HG03103 (cell line): ENCODE data around the gene ZHX3.

Experiments
- ATAC-seq: cut with Tn5 transposase; IDR thresholded peaks from one replicate; pipeline ENCODE4 v1.9.1; 2021; ENCODE audit warnings: low read depth; ENCODE audit not compliant: unreplicated experiment

The ZHX3 gene

DNA sequence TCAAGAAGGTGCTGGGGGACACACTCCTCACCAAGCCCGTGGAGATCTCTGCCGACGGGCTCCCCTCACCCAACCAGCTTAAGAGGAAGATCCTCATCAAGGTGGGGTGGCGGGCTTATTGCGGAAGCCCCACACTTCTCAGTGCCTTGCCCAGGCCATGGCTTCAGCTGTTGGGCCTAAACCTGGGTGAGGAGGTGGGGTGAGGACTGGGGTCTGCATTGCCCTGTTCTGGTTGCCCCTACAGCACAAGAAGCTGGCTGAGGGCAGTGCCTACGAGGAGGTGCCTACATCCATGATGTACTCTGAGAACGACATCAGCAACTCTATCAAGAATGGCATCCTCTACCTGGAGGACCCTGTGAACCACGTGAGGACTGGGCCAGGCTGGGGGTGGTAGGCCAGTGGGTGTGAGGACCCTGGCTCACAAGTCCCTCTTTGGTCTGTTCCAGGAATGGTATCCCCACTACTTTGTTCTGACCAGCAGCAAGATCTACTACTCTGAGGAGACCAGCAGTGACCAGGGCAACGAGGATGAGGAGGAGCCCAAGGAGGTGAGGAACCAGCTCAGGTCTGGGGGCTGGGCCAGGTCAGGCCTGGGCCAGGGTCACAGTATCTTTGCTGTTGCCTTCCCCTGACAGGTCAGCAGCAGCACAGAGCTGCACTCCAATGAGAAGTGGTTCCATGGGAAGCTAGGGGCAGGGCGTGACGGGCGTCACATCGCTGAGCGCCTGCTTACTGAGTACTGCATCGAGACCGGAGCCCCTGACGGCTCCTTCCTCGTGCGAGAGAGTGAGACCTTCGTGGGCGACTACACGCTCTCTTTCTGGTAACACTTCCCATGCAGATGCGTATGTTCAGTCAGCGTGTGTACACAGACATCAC, 152.3 kb downstream of the ZHX3 start:
- no peak for ATAC-seq

- no peak for ATAC-seq
These were observed 153.7 kb downstream of the ZHX3 start for GRCh38 chr20:41163821-41164220.

GRCh38 chr20:41162396-41162795, 155.1 kb downstream of the ZHX3 start:
- ATAC-seq = no peak

DNA sequence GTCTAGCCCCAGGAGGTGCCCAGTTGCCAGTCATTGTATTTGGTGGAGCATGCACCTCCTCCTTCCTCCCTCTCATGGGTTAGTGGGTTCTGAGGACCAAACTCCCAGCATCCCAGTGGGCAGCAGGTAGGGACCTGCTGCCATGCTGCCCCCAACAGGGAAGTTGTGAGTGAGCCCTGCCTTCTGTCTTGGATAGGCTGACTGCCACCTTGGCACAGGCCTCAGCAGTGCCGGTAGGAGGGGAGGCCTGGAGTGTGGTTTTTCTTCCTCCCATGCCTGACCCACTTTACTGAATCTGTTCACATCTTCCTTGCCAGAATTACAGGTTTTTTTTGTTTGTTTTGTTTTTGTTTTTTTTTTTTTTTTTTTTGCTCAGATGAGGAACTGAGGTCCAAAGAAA, 155.6 kb downstream of the ZHX3 start:
- ATAC-seq = no peak

- ATAC-seq = no peak
These were observed 156.8 kb downstream of the ZHX3 start for GRCh38 chr20:41160686-41161085.

DNA sequence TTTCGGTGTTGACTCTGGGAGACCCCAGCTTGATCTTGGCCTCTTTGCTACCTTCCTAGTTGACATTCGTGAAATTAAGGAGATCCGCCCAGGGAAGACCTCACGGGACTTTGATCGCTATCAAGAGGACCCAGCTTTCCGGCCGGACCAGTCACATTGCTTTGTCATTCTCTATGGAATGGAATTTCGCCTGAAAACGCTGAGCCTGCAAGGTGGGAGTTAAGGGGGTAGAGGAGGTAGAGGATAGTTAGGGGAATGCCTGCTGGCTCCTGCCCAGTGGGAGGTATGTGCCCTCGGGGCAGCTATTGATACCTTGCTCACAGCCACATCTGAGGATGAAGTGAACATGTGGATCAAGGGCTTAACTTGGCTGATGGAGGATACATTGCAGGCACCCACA, 158.0 kb downstream of the ZHX3 start:
- ATAC-seq = no peak

GRCh38 chr20:41158082-41158625, 159.4 kb downstream of the ZHX3 start:
- ATAC-seq = no peak

- no peak for ATAC-seq
These were observed 162.3 kb downstream of the ZHX3 start for GRCh38 chr20:41155261-41155660.

GRCh38 chr20:41154436-41155176, 162.9 kb downstream of the ZHX3 start:
- no peak for ATAC-seq

- ATAC-seq = no peak
These were observed 165.3 kb downstream of the ZHX3 start for GRCh38 chr20:41152108-41152757.

DNA sequence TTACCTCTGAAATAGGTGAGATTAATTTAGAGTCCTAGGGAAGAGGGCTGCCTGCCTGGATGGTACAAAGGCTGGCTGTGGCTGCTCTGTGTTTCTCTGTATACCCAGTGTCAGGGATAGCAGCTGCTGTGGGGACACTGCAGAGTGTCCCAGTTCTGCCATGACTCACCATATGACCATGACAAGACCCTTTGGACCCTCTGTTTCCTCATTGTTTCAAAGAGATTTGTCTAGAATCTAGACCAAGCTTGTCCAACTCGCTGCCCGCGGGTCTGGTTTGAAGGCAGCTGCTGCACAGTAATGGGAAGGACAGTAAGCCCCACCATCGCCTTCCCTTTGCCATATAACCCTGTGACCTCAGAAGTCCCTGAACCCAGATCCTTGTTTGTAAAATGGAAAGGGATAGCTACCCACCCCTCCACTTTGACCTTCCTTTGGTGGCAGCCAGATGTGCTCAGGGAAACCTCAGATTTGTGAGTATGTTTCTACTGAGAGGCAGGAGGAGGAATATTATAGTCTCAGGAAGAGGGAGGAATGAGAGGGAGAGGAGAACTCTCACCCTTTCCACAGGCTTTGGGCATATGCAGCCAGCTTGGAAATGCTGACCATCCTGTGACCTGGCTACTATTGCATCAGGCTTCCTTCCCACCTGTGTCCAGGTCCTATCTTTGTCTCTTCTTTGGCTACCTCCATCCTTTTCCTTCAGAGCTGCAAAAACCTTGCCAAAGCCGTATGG, 166.2 kb downstream of the ZHX3 start:
- ATAC-seq = no peak

DNA sequence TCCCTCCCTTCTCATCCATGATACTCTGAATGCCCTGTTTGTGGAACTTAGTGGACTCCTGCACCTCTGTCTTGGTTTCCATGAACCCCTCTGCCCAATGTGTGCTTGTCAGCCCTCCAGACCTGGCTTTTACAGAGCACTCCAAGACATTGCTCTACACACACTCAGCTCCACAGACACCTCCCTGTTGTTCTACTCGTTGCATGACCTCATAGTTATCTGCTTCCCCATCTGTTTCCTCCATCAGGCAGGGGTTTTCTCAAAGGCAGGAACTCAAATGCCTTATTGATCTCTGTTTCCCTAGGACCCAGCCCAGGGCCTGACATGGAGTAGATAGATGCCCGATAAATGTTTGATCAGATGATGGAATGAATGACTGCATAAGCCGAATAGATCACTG, 166.9 kb downstream of the ZHX3 start:
- ATAC-seq = no peak

GRCh38 chr20:41148942-41149341, 168.6 kb downstream of the ZHX3 start:
- ATAC-seq = no peak

DNA sequence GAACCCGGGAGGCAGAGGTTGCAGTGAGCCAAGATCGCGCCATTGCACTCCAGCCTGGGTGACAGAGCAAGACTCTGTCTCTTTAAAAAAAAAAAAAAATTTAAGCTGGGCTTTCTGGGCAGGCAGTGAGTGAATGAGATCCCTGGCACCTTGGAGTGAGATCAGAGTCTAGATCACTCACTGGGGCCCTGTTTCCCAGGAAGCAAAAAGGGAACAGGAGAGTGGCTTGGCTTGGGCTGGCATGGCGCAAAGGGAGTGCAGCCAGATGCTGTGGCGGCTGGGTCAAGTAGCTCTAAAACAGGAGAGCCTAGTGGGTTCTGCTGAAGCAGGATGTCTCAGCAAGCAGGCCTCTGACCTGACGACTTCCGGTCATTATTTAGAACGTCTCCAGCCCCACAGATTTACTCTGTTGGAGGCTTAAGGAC, 169.8 kb downstream of the ZHX3 start:
- ATAC-seq = no peak

GRCh38 chr20:41145821-41146620, 171.5 kb downstream of the ZHX3 start:
- no peak for ATAC-seq

DNA sequence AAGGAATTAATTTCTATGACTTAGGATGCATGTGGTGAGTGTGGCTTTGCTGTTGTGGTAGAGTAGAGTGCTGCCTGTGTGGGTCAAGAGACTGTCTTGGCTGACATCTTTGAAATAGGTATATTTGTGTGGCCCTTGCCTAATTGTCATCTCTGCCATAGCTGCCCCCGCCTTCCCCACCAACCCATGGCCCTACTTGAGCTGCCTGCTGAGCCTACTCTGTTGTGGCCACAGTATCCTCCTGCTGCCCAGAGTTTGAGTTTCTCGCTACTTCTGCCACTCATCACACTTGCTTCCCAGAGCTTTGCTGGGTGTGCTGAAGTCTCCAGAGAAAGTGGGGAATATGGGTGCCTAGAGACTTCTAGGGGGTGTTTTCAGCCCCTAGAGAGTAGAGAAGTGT, 172.2 kb downstream of the ZHX3 start:
- no peak for ATAC-seq

DNA sequence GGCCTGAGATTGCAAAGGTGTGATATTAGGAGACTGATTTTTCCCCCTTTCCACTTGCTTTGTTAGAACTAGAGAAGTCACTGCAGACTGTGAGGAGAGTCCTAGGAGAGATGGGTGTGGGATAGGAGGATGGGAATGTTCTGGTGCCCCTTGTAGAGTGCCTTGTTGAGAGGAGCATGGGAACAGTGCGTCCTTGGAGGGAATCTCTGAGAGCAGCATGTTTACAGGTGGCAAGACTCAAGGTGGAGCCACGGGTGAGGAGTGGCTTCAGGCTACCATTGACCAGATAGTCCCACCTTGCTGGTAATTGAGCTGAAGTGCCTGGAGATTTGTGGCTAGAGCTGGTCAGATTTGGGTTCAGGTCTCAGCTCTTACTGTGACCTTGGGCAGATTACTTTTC, 174.2 kb downstream of the ZHX3 start:
- no peak for ATAC-seq

DNA sequence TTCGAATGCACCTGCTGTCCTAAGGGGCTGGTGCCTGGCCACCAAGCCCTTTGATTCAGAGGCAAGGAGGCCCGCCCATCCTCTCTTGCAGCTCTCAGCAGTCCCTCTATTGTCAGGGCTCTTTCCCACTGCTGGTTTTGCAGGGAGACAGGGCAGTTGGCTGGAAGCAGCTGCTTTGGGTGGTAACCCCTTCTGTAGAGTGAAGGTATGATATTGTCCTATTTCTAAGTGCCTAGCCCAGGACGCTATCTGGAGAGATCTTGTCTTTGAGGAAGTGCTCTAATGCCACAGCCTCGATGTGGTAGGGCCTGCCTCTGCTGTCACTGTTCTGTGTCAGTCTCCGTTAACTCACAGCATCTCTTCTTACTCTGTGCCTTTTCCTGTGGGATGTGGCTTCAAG, 174.6 kb downstream of the ZHX3 start:
- peak; percentile 45 for ATAC-seq

GRCh38 chr20:41142245-41142644, 175.3 kb downstream of the ZHX3 start:
- ATAC-seq = no peak
